ENCODE measurements around the gene FMNL2.

The FMNL2 gene

GRCh38 chr2:152497481-152498052, 162.6 kb downstream of the FMNL2 start:
- ChIA-PET POLR2A (ENCODE audit: low non-redundant PET) (no interaction called here), CTCF (no interaction called here)
- TF ChIP-seq CTCF (conservative IDR thresholded peaks at IDR 0.05; ENCODE audit: low read depth), result no peak
- no peak overlapping the region for H3K27ac ChIP-seq
- no peak for DNase-seq (ENCODE audit: low spot score)

GRCh38 chr2:152499331-152499816, 164.4 kb downstream of the FMNL2 start:
- ChIA-PET CTCF (no interaction called here), POLR2A (ENCODE audit: low non-redundant PET) (no interaction called here)
- DNase-seq (ENCODE audit: low spot score), result no peak
- no peak overlapping the region for H3K27ac ChIP-seq
- no peak for TF ChIP-seq CTCF (conservative IDR thresholded peaks at IDR 0.05; ENCODE audit: low read depth)

GRCh38 chr2:152499896-152500735, 165.1 kb downstream of the FMNL2 start:
- TF ChIP-seq CTCF (conservative IDR thresholded peaks at IDR 0.05; ENCODE audit: low read depth), result no peak
- ChIA-PET CTCF (no interaction called here), POLR2A (ENCODE audit: low non-redundant PET) (no interaction called here)
- H3K27ac ChIP-seq, result peak overlapping the region; percentile 46
- no peak for DNase-seq (ENCODE audit: low spot score)

GRCh38 chr2:152500772-152501171, 165.8 kb downstream of the FMNL2 start:
- DNase-seq (ENCODE audit: low spot score), result no peak
- TF ChIP-seq CTCF (conservative IDR thresholded peaks at IDR 0.05; ENCODE audit: low read depth), result no peak
- POLR2A ChIA-PET (ENCODE audit: low non-redundant PET), result no interaction called here
- CTCF ChIA-PET, result no interaction called here
- peak overlapping the region; percentile 46 for H3K27ac ChIP-seq

GRCh38 chr2:152501666-152502065, 166.7 kb downstream of the FMNL2 start:
- H3K27ac ChIP-seq, result no peak overlapping the region
- no peak for TF ChIP-seq CTCF (conservative IDR thresholded peaks at IDR 0.05; ENCODE audit: low read depth)
- POLR2A ChIA-PET (ENCODE audit: low non-redundant PET), result no interaction called here
- CTCF ChIA-PET, result interaction anchor here (0.6 kb wide), 1 partner anchor 147 kb away, joined by 5 read pairs; no protein-coding TSS in a partner anchor
- DNase-seq (ENCODE audit: low spot score), result no peak

- ChIA-PET CTCF (no interaction called here), POLR2A (ENCODE audit: low non-redundant PET) (no interaction called here)
- peak; percentile 53 for DNase-seq (ENCODE audit: low spot score)
- H3K27ac ChIP-seq, result peak overlapping the region; percentile 48
- no peak for TF ChIP-seq CTCF (conservative IDR thresholded peaks at IDR 0.05; ENCODE audit: low read depth)
Observed at GRCh38 chr2:152504618-152505017, 169.6 kb downstream of the FMNL2 start.
